ENCODE results near the gene ELK3.

- TF ChIP-seq, protein P1, sequence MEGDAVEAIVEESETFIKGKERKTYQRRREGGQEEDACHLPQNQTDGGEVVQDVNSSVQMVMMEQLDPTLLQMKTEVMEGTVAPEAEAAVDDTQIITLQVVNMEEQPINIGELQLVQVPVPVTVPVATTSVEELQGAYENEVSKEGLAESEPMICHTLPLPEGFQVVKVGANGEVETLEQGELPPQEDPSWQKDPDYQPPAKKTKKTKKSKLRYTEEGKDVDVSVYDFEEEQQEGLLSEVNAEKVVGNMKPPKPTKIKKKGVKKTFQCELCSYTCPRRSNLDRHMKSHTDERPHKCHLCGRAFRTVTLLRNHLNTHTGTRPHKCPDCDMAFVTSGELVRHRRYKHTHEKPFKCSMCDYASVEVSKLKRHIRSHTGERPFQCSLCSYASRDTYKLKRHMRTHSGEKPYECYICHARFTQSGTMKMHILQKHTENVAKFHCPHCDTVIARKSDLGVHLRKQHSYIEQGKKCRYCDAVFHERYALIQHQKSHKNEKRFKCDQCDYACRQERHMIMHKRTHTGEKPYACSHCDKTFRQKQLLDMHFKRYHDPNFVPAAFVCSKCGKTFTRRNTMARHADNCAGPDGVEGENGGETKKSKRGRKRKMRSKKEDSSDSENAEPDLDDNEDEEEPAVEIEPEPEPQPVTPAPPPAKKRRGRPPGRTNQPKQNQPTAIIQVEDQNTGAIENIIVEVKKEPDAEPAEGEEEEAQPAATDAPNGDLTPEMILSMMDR (IDR thresholded peaks at IDR 0.05 in 8 of 11, conservative IDR thresholded peaks at IDR 0.05 in 3 of 11) = no peak
- no peak for TF ChIP-seq POLR2A (IDR thresholded peaks at IDR 0.05)
Observed at GRCh38 chr12:96213869-96214268, 19.7 kb downstream of the ELK3 start.

Measured in spleen (tissue), 7 donors.